Daoy (cell line): ENCODE results near the gene ISCA2. TPM values are rescaled to one million over a fixed set of nuclear protein-coding genes. Genes with fewer than 3 reads are reported as not detected.

Experiments used
- DNase-seq: peaks from one replicate; pipeline ENCODE4 v3.0.0-alpha.2; 2015; ENCODE audit warnings: low read depth
- total RNA-seq: library from RNA; depleted of rRNA; stranded (reverse); fragments of >200 nt; shearing (Covaris generic); gene quantifications from 2 replicates; pipeline ENCODE4 v1.2.3, GENCODE V29; 2014

The ISCA2 gene
- total RNA-seq, 1 experiment from 2014 or later, result 27.8 TPM

- no peak for DNase-seq
Observed at GRCh38 chr14:74508292-74508731, 14.7 kb downstream of the ISCA2 start.

GRCh38 chr14:74508844-74509428 lies 15.4 kb downstream of the ISCA2 start:
- DNase-seq, result no peak

DNA sequence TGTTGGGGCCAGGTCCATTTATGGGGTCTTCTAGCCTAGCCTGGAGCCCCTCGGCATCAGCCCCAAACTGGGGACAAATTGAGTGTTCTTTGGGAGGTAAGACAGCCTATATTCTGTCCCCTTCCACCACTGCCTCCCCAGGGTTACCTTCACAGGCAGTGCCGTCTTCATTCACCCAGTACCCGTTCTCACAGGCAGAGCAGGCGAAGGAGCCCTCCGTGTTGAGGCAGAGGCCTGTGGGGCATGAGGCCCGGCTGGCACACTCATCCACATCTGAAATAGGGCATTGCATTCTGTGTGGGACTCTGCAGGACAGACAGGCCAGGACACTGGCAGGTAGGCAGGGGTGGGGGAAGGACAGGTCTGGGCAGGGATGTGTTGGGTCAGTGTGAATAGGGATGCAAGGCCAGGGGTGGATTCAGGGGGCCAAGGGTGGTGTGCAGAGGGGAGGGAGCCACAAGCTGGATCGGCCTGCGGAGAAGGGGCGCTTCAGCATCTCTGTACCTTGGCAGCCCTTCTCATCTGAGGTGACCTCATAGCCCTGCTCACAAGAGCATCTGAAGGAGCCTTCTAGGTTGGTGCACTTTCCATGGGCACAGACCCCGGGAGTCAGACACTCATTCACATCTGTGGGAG lies 16.1 kb downstream of the ISCA2 start:
- DNase-seq, result no peak

DNA sequence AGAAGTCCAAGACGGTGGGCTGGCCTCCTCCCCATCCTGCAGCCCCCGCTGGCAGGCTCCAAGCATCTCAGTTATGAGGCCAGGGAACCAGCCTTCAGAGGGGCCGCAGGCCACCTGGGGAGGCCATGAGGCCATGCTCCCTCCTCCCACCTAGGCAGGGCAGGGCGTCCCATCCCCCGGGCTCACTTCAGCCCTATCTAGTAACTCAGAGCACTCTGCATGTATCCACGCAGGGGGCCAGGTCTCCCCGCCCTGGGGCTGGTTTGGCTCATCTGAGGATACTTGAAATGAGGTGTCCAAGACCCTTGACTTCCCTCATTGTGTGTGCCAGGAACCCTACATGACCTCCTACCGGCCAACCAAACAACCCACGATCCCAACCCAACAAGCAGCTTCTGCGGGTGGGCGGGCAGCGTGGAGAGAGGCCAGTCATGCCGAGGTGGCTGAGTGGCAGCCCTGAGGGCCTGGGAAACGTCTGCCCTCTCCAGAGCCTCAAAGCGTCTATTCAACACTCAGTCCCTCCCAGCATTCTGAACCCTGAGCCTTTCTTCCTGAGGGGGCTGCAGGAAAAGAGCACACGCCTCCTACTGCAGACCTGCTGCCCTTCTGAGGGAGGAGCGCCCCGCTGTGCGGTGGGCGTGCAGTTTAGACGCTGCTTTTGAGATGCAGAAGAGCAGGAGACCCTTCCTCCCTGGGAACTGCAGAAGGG lies 16.8 kb downstream of the ISCA2 start:
- DNase-seq, result peak; percentile 35

GRCh38 chr14:74510959-74511409 lies 17.4 kb downstream of the ISCA2 start:
- DNase-seq, result peak; percentile 63

DNA sequence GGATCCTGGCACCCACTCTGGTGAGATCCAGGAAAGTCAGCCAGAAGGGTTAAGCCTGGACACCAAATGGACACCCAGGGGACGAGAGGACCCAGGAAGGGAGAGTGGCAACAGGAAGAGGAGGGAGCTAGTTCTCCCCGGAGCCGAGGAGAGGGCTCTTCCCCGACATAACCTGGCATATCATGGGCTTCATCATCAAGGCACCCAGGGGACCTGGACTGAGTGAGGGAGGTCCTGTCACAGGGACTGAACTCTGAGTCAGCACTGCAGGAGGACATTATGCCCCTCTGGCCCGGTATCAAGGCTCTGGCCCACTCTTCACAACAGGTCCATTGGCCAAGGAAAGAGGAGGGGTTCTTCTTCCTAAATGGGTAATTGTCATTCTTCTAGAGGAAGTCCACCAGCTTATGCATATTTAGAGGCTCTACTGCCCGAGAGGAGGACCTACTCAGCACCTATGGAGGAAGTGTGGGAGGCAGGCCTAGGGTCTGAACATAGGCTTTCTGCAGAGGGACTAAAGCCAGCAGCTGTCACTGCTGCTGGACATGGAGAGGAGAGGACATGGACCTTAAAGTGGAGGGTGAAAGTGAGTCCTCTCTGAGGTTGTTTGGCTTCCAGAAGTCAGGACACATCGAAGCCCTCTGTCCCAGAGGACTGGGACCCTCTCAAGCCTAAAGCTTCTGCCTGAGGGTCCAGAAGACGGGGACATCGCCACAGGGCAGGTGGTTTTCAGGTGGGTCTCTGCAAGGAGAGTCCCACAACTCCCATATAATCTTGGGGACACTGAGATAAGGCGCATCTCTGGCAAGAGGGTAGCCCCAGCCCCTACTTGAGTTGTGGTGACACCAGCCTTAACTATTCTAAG lies 18.6 kb downstream of the ISCA2 start:
- no peak for DNase-seq

DNA sequence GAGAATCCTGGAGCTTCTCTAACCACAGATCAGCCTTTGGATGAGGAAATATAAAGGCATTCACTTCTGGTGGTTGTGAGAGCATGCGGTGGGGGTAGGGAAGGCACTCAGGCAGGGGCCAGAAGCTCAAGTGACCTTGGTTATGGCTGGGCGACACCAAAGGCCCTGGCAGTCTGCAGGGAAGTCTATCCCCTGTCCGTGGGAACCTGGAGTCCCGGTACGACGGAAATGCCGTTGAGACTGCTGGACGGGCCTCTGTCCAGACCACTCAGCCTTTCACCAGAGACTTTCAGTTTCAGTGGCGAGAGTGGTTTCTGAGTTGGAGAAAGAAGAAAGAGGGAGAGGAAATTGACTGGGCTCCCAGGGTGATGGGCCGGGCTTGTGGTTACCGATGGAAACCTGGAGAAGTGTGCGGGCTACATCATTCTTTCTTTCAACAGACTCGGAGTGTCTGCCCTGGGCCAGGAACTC lies 20.9 kb downstream of the ISCA2 start:
- peak; percentile 93 for DNase-seq

GRCh38 chr14:74515891-74516412 lies 22.4 kb downstream of the ISCA2 start:
- no peak for DNase-seq

DNA sequence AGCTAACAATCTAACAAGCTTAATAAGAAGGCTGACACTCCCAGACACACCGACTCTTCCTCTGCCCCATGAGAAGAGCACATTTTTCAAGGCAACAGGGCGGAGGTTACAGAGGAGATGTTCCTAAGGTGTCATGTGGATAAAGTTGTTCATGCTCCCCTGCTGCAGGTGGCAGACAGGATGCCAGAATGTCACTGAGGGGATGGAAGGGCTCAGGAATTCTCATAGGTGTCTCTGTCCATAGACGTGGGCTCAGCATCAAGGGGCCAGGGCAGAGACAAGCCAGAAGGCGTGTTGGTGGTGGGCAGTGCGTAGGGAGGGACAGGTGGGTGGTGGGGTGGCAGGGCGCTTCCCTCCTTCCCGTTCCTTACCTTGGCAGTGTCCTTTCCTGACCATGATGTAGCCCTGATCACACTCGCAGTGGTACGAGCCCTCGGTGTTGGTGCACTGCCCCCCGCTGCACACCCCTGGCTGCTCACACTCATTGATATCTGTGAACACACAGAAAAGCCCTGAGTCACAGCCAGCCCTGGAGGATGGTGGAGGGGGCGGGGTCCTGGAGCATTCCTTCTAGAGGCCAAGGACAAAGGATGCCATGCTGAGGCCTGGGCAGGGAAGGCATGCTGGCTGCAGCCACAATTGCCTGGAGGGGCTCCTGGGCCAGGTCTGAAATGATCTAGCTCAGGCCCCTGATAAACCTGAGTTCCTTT lies 23.0 kb downstream of the ISCA2 start:
- peak; percentile 67 for DNase-seq

GRCh38 chr14:74517731-74518130 lies 24.2 kb downstream of the ISCA2 start:
- no peak for DNase-seq

DNA sequence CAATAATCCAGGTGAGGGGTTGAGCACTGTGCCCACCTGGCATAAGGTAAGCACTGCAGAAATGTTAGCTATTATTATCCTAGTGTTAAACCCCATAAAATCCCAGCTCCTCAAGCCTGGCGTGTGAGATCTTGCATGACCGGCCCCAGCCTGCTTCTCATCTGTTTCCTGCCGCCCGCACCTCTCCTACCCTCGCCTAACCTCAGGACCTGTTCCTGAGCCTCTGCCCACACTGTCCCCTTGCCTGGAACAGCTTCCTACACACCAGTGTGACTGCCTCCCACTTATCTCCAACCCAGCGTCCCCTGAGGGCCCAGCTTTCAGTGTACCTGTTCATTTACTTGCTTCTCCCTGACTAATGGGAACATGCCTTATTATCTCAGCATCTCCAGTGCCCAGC lies 24.7 kb downstream of the ISCA2 start:
- DNase-seq, result no peak

DNA sequence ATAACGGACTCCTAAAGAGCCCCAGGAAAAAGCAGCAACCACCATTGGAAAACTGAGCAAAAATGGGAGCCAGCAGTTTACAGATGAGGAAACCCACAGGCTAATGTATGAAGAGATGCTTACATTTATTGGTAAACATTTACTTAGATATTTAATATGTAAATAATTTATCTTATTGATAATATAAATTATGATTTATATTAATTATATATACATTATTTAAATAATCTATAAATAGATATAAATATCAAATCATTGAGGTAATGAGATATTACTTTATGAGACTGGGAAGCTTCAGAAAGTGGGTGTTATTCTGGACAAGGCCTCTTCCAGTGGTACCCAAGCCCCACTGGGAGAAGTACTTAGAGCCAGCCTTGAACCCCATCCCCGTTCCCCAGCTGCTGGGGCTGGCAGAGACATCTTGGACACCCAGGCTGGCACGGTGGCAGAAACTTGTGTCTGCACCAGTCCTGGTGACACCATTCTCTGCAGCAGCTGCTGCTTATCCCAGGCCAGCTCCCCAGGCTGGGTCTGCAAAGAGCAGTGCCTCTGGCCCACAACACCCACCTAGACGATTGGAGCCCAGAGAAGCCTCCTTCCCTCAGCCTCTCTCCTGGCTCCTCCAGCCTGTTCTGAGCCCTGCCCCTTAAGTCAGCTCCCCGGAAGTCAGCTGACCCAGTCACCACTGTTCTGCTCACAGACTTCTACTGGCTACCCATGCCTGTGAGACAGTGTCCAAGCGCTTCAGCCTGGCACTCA lies 25.9 kb downstream of the ISCA2 start:
- DNase-seq, result no peak

- no peak for DNase-seq
Observed at GRCh38 chr14:74521756-74522155, 28.2 kb downstream of the ISCA2 start.

DNA sequence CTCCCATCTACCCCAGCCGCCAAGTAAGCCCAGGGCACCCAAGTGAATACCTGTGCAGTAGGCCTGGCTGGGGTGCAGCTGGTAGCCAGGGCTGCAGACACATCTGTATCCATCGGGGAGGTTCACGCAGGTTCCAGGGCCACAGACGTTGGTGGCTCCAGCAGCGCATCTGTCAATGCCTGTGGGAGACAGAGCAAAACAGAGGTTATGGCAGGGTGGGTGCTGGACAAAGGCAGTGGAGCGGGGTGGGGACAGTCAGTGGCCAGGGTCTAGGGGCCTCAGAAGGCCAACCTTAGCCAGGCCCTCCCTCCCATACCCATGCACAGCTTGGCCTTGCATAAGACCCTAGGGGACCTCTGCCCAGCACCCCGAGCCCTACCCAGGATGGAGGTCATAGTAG lies 29.2 kb downstream of the ISCA2 start:
- no peak for DNase-seq

- DNase-seq, result no peak
Observed at GRCh38 chr14:74524076-74524811, 30.7 kb downstream of the ISCA2 start.

DNA sequence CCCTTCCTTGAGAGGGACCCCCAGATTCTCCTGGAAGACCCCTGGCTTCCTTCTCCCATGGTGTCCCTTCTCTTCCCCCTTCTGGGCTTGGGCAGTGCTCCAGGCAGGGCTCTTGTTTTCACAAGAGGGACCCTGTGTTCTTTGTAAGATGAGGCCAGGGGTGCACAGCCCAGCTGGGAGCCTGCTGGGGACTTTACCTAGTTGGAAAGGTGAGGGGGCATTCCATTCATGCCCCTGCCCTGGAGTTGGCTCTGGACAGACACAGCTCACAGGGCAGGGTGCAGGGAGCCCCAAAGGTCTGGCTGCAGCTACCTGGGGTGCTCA lies 31.2 kb downstream of the ISCA2 start:
- DNase-seq, result no peak

- DNase-seq, result no peak
Observed at GRCh38 chr14:74525361-74525851, 31.8 kb downstream of the ISCA2 start.

GRCh38 chr14:74526854-74527585 lies 33.5 kb downstream of the ISCA2 start:
- DNase-seq, result no peak

- no peak for DNase-seq
Observed at GRCh38 chr14:74527736-74528280, 34.2 kb downstream of the ISCA2 start.
